HG03521 (cell line): ENCODE measurements around the gene OMD.

Experiments
- ATAC-seq: cut with Tn5 transposase; IDR thresholded peaks from one replicate; pipeline ENCODE4 v1.9.1; 2021; ENCODE audit warnings: mild to moderate bottlenecking, moderate library complexity; ENCODE audit not compliant: unreplicated experiment

Gene OMD

GRCh38 chr9:92373167-92373566, 51.1 kb downstream of the OMD start:
- no peak for ATAC-seq

DNA sequence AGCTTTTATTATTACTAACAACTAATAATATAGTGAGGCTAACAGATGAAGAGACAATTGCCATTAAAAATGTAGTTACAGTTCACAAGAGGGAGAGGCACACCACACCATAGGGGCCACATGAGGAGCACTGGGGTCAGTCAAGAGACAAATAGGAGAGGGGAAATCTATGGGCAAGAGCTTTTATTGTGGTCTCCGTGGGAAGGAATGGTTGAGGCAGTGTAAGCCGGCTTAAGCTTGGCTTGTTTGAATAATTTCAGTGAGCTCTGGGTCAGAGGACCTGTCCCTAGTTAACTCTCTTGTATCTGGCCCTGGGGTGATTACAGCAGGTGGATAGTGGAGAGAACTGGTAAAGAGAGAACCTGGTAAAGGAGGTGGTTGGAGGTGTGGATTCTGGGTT, 55.2 kb downstream of the OMD start:
- no peak for ATAC-seq
